GM18870 (cell line): ENCODE results near the gene MAGI1.
"Not testable (repeated sequence)": the region's sequence is repeated elsewhere in the genome, so short reads cannot be mapped to it uniquely, and the experiment has no call there.

ENCODE experiments used
- ATAC-seq: cut with Tn5 transposase; IDR thresholded peaks from one replicate; pipeline ENCODE4 v1.9.1; 2021; ENCODE audit warnings: moderate library complexity; ENCODE audit not compliant: unreplicated experiment

Gene MAGI1

DNA sequence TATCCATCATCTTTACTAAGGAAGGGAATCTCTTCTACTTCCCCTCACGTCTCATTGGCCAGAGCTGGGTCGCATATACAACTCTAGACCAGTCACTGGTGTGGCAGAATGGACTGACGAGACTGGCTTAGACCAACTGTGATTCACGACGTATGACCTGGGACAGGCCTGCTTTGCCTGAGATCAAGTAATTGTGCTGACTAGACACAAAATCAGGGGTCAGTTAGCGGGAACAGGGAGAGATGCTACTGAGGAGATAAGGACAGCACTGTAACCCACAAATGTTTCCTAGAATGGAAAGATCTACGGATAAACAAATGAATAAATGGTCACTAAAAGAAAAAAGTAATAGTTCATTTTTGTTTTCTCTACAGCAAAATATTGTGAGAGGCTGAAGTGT, 308.3 kb downstream of the MAGI1 start:
- no peak for ATAC-seq

DNA sequence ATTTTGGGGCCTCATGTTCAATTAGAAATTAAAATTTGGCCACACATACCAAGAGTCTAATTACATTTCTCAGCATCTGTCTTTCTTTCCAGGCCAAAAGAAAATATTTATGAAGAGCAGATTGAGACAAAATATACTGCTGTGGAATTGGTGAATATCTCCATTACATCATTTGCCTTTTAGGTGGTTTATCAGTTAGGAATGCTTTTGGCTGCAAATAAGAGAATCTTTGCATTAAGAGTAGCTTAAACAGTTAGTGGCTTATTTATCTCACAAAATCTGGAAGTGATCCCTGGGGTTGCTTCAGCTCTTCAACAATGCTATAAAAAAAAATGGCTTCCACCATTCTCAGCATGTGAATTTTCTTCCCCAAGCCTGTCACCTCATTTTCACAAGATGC, 308.7 kb downstream of the MAGI1 start:
- ATAC-seq: no peak

- no peak for ATAC-seq
These were observed 309.2 kb downstream of the MAGI1 start for GRCh38 chr3:65729555-65729954.

DNA sequence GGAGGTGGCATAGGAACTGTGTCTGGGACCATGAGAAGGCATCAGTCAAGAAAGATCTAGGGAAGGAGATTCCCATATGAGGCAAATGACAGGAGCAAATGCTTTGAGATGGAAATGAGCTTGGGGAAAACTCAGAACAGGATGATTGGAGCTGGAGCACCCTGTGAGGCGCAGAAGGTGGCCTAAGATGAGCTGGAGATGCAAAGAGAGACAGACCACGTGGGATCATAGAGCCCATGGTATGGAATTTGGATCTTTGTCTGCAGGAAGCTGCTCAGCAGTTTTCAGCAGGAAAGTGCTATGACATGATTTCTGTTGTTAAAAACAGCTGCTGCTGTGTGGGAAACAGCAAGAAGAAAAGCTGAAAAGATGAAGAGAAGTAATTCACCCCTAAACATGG, 310.6 kb downstream of the MAGI1 start:
- no peak for ATAC-seq

DNA sequence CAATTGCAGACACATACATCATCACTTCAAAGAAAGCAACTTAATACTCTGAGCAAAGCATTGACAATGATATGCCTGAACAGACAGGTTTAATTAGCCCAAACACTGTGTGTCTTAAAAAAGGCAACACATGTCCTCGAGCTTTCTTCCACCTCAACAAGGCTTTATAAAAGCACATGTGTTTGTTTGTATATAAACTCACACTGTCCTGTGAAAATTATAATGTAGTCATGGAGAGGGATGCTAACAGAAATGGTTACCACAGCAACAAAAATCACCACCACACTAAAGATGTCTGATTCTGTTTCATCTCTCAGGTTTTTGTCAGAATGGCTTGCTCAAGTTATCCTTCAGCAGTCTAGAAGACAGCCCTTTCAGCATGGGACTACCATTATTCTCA, 314.7 kb downstream of the MAGI1 start:
- ATAC-seq: no peak

GRCh38 chr3:65723011-65723410, 315.7 kb downstream of the MAGI1 start:
- ATAC-seq: no peak

- no peak for ATAC-seq
These were observed 317.6 kb downstream of the MAGI1 start for GRCh38 chr3:65720989-65721737.

GRCh38 chr3:65719639-65720038, 319.1 kb downstream of the MAGI1 start:
- not testable (repeated sequence) for ATAC-seq

GRCh38 chr3:65717676-65718346, 320.9 kb downstream of the MAGI1 start:
- ATAC-seq: no peak

DNA sequence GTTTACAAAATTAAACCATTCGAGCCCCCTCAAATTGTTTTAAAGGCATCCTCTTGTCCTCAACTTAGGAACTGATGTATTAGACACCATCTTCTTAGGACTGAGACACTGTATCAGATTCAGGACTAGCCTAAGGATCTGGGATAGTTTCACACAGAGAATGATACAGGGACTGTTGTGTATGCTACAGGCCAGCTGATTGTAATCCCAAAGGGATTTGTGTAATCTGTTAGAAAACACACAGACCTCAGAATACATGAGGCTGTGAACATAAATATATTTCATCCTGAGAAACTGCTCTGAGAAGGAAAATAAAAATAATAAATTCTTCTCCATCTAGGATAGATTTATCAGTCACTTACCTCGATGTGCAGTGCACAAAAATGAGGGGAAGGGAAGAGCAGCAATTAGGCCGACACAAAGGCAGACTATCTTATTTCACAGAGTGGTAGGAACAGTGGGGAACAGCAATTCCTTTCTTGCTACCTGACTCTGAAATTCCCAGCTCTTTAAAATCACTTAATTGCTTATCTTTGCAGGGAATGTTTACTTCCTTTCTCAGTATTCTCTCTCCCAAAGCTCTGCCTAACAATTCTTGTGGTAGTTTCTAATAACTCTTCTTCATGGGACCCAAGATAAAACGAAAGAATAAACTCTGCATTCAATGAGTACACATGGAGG, 322.5 kb downstream of the MAGI1 start:
- ATAC-seq: no peak

DNA sequence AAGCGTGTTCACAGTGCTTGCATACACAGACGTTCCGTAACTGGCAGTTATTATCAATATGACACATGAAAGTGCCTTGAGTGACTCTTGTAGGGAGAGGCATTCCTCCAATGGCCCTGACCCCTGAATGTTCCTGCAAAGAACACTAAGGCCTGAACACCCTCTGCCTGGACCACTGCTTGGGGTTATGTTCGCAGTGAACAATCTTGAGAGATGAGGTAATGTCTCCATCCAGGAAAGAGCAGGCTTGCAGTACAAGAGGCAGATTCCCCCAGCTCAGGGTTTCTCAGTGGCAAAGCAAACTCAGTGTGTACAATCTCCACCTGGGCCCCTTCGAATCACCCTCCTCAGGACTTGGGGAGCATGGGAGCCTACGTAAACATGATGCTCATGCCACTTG, 324.6 kb downstream of the MAGI1 start:
- no peak for ATAC-seq

GRCh38 chr3:65713016-65713415, 325.7 kb downstream of the MAGI1 start:
- no peak for ATAC-seq

GRCh38 chr3:65712140-65712539, 326.6 kb downstream of the MAGI1 start:
- no peak for ATAC-seq

DNA sequence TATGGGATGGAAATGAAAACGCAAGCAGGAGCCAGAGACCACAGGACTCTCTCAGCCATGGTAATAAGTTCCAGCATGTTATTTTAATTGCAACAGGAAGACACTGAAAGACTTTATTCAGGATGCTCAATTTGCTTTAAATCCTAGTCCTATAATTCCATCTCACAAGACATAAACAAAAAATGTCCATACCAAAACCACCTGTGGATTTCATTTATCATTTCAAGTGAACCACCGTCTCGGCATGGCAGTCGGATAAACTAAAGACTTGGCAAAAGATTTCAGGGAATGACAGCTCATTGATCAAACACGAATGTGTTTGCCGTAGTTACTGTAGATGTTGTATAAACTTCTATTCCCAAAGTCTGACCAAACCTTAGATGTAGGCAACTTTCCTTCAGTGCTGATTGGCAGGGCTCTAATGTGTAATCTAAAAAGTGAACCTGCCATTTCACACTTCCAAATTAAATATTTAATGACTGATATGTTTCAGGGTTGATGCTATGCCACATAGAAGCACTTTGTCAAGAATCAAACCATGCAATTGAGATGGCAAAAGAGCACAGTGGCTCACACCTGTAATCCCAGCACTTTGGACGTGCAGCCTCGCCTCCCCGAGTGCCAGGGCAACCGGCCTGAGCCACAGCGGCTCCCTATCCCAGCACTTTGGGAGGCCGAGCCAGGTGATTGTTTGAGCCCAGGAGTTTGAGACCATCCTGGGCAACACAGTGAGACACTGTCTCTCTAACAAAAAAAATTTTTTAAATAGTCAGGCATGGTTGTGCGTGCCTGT, 331.7 kb downstream of the MAGI1 start:
- ATAC-seq: no peak

DNA sequence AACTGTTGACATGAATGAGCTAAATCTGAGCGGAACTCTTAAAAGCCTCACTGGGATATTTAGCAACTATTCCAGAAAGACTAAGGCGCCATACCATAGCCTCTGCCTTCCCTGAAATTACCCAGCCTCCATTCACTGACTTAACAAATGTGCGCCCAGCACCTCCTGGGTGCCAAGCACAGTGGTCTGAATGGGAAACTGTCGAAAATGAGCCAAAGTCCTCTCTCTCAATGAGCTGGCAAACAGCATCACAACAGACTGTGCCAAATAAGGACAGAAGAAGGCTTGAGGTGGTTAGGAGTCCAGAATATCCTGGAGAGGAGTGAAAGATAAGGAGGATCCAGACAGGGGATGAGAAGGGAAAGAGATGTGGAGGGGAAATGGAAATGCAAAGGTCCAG, 332.4 kb downstream of the MAGI1 start:
- ATAC-seq: no peak

- no peak for ATAC-seq
These were observed 334.9 kb downstream of the MAGI1 start for GRCh38 chr3:65703820-65704219.

GRCh38 chr3:65703026-65703425, 335.7 kb downstream of the MAGI1 start:
- ATAC-seq: no peak

GRCh38 chr3:65702202-65702601, 336.5 kb downstream of the MAGI1 start:
- no peak for ATAC-seq

GRCh38 chr3:65701516-65701915, 337.2 kb downstream of the MAGI1 start:
- no peak for ATAC-seq

DNA sequence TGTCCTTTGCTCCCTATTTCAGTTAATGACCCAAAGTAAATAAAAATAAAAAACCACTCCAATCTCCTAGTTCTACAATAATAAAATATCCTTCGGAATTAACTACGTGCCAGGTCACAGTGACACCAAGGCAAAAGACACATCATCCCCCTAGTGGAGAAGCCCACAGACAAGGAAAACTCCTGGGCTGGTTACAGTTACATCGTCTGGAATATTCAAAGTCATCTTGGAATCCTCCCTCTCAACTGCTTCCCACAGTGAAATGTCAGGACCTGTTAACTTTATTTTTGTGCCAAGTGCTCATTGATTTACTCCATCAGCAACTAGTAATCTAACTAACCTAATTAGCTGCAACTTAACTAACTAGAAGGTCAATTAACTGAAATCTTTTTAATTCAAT, 349.3 kb downstream of the MAGI1 start:
- no peak for ATAC-seq

- ATAC-seq: no peak
These were observed 351.0 kb downstream of the MAGI1 start for GRCh38 chr3:65687741-65688140.
